NCI-H1105 treated with DMSO at 0.1 percent for 48 hours (cell line): ENCODE measurements around the gene SETDB2.

Source experiments
- DNase-seq: peaks from one replicate; lab custom pipeline; 2025; lab: John Stamatoyannopoulos, UW

SETDB2 gene

DNA sequence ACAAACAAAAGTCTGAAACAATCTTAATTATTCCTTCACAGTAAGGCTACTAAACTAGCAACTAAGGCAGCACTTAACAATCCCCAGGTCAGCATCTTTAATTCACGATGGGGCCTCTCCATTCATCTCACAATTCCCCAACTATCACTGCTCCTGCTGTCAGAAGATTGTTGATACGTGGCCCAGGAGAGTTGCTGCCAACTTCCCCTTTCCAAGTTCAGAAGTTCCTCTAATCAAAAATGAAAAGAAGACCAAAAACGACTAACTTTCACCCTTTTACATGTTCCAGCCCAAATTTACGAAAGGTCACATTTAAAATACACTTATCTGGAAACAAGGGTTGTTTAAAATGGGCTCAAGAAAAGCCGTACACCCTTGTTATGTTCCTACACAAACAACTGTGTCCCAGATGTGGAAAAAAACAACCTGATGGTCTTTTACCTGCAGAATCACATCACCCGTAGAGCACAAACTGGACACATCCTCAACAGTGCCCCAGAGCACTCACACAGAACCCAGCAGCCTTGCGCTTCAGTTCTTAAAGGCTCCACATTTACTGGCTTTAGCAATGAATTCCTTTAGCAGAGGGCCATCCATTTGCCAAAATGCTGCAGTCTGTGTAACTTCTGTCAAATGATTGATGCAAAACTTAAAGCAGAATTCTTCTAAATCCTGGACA, 89.7 kb downstream of the SETDB2 start:
- DNase-seq, result no peak

- DNase-seq, result no peak
These were observed 92.2 kb downstream of the SETDB2 start for GRCh38 chr13:49536144-49536873.

DNA sequence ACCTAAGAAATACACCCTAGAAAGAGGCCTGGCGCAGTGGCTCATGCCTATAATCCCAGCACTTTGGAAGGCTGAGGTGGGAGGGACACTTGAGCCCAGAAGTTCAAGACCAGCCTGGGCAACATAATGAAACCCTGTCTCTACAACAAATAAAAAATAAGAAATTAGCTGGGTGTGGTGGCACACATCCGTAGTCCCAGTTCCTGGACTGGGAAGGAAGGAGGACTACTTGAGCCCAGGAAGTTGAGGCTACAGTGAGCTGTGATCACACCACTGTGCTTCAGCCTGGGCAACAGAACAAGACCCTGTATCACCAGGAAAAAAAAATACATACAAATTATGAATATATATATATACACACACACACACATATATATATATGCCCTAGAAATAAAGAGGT, 94.3 kb downstream of the SETDB2 start:
- DNase-seq, result no peak

DNA sequence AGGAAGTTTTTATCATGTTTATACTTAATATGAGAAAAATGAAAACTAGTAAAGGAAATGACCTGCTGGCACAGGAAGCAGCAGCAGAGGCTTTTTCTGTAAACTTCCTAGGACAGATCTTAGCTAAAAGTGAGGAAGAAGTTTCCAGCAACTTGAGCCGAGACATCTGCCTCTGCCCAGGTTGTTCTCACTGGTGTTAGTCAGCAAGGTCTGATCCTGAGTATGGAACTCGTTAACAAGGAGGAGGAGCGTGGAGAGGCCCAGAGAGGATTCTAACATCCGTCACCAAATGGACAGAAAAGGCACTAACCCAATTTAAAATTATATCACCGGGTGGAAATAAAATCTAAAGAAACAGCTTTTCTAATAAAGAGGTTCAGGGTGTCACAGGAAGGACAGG, 95.2 kb downstream of the SETDB2 start:
- DNase-seq, result no peak

- DNase-seq, result no peak
These were observed 95.7 kb downstream of the SETDB2 start for GRCh38 chr13:49539746-49540145.

GRCh38 chr13:49540552-49540951, 96.5 kb downstream of the SETDB2 start:
- no peak for DNase-seq

DNA sequence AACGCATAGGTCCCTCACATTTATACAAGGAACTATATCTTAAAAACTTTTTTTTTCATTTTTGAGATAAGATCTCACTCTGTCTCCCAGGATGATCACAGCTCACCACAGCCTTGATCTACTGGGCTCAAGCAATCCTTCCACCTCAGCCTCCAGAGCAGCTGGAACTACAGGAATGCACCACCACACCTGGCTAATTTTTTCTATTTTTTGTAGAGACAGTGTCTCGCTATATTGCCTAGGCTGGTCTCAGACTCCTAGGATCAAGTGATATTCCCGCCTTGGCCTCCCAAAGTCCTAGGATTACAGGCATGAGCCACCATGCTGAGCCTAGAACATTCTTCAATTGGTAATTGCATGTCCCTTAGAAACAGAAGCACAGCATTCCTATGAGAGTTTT, 99.6 kb downstream of the SETDB2 start:
- DNase-seq, result no peak
